Lung microvascular endothelial cell (primary cell): ENCODE measurements around the gene MAN1B1. TPM values are rescaled to one million over a fixed set of nuclear protein-coding genes. Genes with fewer than 3 reads are reported as not detected.
"Not testable (repeated sequence)": the region's sequence is repeated elsewhere in the genome, so short reads cannot be mapped to it uniquely, and the experiment has no call there.

Experiments
- DNase-seq, 2 donors: peaks; one replicate each; pipeline versions ENCODE4 v3.0.0 to v3.0.0-alpha.2; 2010; ENCODE audit warnings: low read depth in 2 of 2
- total RNA-seq: library from RNA; depleted of rRNA; stranded (reverse); fragments of >200 nt; gene quantifications from 2 replicates; pipeline ENCODE4 v1.2.1, GENCODE V29; 2014

MAN1B1 gene
- total RNA-seq, 1 donor from 2014 or later: 38.3 TPM

DNA sequence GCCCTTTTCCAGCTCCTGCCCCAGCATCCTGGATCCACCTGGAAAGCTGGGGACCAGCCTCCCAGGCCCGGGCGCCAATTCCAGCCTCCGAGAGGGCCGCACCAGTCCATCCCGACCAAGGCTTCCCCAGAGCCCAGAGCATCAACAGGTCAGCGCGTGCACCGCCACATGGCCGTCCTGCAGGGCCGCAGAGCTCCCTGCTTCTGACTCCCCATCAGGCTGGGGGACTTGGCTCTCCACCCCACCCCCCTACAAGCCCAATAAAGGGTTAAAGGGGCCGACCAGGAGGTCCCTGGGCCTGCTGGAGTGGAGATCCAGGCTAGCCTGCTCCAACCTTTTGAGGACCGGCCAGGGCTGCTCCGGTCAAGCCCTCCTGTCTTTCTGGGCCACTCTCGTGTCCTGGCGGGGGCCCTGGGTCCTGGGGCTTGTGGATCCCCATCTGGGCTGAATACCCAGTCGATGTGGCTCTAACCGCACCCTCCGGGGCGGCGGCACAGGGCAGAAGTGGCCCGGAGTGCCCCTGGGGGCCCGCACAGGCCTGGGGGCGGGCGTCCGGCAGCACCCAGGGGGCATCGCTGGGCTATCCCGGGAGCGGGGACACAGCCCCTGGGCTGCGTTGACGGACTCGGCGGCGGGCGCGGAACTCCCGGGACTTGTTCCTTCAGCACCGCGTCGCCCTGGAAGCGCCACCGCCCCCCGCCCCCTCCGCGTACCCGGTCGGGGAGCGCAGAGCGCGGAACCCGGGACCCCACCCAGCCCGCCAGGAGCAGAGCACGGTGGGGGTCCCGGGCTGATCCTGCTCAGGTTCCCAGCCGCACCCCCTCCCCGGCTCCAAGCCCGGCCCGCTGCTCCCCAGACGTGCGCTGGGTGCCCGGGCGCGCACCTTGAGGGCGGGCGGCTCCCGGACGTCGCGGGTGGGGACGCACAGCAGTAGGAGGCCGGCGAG is 33.5 kb upstream of the MAN1B1 start:
- no peak for DNase-seq

DNA sequence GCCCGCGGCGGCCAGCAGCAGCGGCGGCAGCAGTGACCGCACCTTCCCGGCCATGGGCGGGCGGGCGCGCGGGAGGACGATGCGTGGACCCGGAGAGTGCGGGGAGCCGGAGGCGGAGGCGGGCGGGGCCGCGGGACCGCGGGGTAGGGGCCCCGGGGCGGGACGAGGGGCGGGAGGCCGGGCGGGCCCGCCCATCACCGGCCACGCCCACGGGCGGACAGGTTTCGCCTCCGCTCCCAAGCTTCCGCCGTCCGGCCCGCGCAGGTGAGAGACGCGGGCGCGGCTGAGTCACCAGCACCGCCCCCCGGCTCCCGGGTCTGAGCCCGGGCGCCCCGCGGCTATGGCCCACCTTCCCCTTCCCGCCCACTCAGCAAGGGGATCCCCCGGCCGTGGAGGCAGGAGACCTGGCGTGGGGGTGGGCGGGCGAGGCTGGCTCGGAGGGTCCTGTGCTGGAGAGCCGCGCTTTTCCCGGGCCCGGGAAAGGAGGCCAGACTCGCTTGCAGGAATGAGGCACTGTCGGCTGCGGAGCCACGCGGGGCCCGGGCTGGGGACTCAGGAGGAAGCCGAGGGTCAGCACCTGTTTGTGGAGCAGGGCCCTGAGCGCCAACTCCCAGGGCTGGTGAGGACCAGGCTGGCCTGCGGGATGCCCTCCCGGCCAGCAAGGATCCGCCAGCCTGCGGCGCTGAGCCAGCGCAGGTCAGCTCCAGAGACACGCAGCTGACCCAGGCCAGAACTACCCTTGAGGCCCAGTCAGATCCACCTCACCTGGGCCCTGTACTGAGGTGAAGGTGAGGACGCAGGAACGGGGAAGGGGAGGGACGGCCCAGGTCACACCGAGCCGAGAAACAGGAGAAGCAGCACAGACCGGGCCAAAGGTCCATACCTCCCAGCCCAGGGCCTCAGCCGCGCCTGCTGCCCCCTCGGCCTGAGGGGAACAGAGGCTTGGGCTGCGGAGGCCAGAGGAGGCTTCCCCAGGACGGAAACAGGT is 32.5 kb upstream of the MAN1B1 start, which contains the start of gene ENTPD2:
ENTPD2 (minus strand) TSS at position 118 of the 988 bp plus-strand sequence; CDS start at position 54, 64 bp downstream.
- no peak for DNase-seq

DNA sequence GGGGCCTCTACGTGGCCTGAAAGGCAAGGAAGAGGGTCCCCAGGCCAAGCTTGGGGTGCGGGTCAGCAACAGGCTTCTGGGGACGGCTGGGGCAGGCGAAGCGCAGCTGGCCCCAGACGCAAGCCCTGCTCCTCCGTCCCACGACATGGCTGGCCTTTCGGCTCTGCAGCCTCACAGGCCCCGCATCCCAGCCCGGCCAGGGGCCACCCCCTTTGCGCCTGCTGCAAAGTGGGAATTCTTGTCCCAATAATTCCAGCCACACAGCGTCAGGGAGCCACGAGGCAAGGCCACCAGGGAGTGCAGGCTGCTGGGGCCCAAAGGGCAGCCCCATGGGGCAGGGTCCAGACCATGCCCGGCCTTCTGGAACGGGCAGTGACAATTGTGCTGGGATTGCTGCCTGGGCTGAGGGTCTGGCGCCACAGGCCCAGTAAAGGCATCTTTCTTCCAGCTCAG is 31.8 kb upstream of the MAN1B1 start:
- no peak for DNase-seq

DNA sequence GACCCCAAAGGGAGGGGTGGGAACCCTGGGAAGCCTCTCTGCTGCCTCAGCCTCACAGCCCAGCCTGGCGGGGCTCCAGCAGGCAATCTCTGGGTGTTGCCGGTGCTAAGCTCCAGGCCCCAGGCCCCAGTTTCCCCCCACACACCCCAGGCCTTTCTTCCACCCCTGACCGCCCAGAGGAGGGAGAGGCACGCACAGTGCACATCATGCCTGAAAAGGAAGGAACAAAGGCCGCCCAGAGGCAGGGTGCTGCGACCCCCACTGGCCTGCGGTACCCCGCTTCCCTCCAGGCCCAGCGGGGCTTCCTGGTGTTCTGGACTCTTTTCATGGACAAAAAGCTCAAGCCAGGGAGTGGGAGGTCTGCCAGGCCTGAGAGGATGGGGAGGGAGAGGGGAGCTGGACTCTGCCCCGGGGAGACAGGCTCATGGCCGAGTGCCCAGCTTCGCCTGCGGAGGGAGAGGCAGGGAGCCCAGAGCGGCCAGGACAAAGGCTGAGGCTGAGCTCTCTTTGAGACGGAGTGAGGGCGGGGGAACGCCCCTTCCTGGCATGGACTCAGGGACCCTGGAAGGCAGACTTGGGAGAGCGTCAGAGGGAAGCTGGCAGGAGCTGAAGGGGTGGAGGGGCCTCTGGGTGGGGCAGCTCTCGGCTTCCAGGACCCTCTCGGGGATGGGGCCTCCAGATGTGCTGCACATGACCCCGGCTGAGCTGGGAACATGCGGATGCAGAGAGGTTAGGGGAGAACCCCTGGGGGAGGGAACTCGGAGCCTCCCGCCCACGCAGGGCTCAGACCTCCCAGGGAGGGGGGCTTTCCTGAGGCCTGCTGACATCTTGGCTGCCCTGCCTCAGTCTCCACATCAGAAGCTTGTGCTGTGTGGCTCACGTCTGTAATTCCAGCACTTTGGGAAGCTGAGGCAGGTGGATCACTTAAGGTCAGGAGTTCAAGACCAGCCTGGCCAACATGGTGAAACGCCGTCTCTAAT is 31.1 kb upstream of the MAN1B1 start:
- DNase-seq: no peak

- no peak for DNase-seq
Observed at GRCh38 chr9:137056739-137057415, 29.9 kb upstream of the MAN1B1 start.

DNA sequence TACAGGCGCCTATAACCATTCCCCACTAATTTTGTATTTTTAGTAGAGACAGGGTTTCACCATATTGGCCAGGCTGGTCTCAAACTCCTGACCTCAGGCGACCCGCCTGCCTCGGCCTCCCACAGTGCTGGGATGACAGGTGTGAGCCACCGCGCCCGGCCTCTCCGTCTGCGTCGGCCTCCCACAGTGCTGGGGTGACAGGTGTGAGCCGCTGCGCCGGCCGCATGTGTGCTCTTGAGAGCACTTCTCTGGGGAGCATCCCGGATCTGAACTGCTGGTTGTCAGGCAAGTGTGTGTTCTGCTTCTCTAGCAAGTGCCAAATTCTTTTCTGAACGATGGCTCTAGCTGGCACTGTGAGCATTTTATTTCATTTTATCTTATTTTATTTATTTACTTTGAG is 29.2 kb upstream of the MAN1B1 start:
- DNase-seq: no peak

DNA sequence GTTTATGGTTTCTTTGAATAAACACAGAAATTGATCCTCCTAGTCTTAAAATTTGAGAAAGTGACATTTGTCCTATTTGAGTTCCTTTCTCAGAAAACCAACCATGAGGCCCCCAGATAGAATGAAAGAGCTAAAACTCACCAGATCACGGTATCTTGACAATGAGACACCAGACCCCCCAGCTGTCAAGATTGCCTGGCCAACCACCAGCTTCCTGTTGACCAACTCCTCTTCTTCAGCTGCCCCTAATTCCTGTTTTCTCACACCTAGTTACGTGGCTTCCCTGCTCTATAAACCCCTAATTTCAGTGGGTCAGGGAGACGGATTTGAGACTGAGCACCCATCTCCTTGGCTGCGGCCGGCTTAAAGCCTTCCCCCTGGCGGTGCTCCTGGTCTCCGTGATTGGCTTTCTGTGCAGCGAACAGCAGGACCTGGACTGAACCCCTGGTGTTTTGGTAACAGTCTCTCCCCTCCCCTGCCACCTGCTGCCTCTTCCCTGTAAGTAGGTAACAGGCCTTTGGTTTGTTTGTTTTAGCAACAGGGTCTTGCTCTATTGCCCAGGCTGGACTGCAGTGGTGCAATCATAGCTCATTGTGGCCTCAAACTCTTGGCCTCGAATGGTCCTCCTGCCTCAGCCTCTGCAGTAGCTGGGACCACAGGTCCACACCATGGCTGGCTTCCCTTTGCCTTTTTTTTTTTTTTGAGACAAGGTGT is 28.1 kb upstream of the MAN1B1 start:
- no peak for DNase-seq

- no peak for DNase-seq
Observed at GRCh38 chr9:137062384-137062783, 24.4 kb upstream of the MAN1B1 start.

DNA sequence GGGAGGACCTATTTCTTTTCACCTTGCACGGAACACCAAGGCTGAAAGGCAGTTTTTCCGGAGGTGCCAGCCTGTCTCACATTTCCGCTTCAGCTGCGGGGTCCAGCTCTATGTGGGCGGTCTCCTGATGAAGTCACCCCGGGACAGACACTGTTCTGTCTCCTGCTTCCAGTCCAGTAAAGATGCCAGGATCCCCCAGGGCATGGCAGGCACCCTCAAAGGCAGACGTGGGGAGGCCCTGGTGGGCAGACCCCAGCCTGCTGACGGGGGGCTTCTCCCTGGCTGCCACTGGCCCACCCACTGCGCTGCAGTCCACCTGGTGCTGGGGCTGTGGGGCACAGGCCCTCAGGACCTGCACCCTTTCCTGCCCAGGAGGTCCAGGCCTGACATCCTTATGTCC is 24.0 kb upstream of the MAN1B1 start:
- not testable (repeated sequence) for DNase-seq

- DNase-seq: no peak
Observed at GRCh38 chr9:137063311-137064026, 23.3 kb upstream of the MAN1B1 start.

DNA sequence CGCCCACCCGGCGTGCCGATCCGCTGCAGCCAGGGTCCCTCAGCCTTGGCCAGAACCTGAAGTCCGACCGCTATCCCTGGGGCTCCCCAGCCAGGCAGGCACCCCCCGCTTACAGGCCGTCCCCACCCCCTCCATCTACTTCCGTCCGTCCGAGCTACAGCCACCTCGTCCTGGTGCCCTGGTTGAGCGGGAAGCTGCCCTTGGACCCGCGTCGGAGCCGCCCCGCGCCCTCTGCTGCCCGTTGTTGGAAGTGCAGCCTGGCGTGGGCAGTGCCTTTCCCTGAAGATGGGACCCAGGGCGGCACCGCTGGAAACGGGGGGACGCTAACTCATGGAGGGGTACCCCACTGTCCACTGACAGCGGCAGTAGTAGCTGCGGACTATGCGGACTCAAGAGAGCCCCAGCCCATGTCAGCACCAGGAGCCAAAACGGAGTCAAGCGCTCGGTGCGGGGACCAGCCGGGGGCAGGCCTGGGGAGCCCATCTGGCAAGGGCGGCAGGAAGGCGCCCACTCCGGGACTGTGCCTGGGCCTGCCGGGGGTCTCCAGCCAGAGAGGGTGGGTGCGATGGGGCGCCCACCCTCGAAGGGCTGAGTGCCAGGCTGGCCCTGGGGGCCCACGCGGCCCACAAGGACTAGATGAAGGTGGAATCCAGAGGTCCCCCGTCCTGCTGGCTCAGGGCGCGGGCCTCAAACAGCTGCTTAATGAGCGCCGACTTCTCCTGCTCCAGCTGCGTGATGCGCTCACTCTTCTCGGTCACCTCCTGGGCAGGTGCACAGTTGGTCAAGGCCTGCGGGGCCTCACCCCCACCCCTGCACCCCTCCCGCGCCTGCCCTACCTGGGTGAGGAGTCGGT is 22.5 kb upstream of the MAN1B1 start:
- DNase-seq: peak; percentile 47 to 61

- no peak for DNase-seq
Observed at GRCh38 chr9:137064880-137065164, 22.0 kb upstream of the MAN1B1 start.

DNA sequence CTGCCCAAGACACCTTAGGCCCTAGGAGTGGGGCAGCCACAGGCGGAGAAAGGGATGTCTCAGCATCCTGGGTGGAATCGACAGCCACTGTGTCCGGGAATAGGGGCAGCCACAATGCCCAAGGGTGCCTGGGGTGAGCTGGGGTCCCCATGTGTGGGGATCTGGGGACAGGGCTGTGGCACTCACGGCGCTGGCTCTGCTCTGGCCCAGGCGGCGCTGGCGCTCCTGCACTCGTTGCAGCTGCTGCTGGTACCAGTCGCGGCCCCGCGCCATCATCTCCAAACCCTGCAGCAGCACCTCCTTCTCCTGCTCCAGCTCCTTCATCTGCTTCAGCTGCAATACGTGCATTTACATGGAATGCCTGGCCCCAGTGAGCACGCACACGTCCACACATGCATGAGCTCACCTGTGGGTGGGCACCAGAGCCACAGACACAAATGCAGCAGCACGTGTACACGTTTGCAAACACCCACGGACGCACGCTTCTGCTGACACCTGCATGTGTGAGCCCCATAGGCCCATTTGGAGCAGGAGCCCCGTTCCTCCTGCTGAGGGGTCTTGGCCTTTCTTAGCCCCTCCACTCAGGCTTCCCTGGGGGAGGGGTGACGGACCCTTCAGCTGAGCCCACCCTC is 21.3 kb upstream of the MAN1B1 start:
- DNase-seq: no peak

DNA sequence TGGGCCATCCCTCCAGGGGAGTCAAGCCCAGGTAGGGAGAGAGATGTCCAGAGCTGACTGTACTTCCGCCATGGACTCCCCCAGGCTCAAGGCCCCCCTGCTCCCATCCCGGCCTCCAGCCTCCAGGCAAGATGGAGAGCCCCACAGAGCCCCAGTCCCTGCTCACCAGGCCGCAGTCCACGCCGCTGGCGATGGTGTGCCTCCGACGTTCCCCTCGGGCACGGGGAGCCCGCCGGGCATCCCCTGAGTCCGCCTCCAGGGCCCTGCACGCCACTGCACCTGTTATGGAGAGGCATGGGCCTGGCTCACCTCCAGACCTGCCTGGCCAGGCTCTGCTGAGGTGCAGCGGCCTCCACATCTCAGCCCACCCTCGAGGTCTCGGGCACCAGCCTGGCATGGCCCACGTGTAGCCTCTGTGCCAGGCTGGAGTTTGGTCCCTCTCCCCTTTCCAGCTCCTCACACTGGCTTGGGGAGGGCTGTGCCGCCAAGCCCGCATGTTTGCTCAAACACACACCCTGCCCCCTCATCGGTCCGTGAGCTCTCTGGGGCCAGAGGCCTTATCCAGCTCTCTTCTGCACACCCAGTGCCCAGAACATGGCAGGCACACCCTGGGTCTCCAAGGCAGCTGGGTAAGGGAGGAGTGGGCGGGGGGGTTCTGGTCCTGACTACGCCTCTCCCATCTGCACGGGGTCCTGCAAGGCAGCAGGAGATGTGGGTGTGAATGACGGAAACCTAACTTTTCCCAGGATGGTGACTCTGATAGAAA is 20.5 kb upstream of the MAN1B1 start:
- DNase-seq: no peak

DNA sequence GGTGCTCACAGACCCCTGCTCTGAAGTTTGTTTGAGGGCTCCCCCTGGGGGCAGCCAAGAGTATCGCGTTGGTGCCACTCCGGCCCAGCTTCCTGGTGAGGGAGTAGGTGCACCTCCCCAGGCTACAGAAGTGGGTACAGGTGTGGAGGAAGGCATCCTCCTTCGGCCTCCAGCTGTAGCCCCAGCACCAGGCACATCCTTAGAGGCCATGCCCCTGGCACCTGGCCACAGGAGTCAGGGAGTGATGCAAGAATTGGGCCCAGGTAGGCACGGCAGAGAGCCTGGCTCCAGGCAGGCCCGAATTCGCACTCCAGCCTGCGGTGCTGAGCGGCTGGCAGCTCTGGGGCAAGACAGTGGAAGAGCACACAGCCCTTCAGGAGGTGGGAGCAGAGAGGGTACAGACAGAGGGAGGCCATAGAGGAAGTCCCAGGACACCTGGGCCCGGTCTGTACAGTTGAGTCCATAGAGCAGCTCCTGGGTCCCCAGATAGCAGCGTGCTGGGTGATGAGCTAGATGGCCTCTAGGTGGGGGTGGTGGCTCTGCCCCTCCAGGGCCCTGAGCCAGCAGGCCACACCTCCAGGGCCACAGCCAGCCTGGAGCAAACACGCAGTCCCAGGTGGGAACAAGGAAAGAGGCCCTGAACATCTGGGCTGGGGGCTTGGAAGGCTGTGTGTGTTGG is 18.8 kb upstream of the MAN1B1 start:
- peak; percentile 81 to 88 for DNase-seq
